ENCODE data around the gene RYR3. TPM values are rescaled to one million over a fixed set of nuclear protein-coding genes. Genes with fewer than 3 reads are reported as not detected.

Gene RYR3
- total and polyA plus RNA-seq, 2 donors (not counting 1 experiment from before 2014, with no cell fraction given): not detected

DNA sequence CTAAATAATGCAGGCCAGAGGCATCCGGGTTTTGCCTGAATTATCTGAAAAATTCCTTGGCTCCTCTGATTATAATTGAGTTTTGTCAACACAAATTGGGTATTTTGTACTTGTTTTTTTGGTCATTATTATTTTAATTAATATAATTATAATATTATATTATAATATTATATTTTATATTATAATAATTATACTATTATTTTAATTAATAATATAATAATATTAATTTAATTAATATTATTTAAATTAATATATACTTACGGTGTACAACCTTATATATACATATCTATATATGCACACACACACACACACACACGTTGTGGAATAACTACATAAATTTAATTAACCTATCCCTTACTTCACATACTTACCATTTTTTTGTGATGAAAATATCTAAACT, 73.5 kb downstream of the RYR3 start:
- Mint-ChIP-seq H3K27ac (no peak overlapping the region), H3K4me3 (no peak overlapping the region), H3K4me1 (no peaks in the 10 kb centered on the region), H3K9me3 (ENCODE audit: insufficient read depth) (no peaks in the 10 kb centered on the region), H3K27me3 (peaks cover 3% of the 10 kb centered on the region)
- no peaks in the 10 kb centered on the region for H3K9me3 ChIP-seq (ENCODE audit: control extremely low read depth in 1 of 3, control insufficient read depth in 2 of 3, insufficient read depth in 1 of 3, low read length in 2 of 3)
- intact Hi-C loops (cut with micrococcal nuclease): no loop called here
- ATAC-seq (ENCODE audit: low read depth): no peak
- H3K4me3 ChIP-seq (ENCODE audit: control extremely low read depth in 1 of 5, extremely low read depth in 1 of 5, insufficient read depth in 1 of 5, low read depth in 2 of 5, low read length in 4 of 5): no peak overlapping the region
- no peaks in the 10 kb centered on the region for H3K4me1 ChIP-seq (ENCODE audit: control insufficient read depth in 2 of 2, insufficient read depth in 2 of 2, low read length in 2 of 2)
- DNase-seq: no peak
- no peaks in the 10 kb centered on the region for H4K20me1 ChIP-seq (ENCODE audit: control insufficient read depth, insufficient read depth, low read length, poor library complexity, severe bottlenecking)
- H3K79me2 ChIP-seq (ENCODE audit: control insufficient read depth, insufficient read depth, low read length): no peaks in the 10 kb centered on the region
- H3K4me2 ChIP-seq (replicated peaks; ENCODE audit: low read depth, low read length, poor library complexity, severe bottlenecking): no peak overlapping the region
- peaks cover 0 to 3% (median 0%) of the 10 kb centered on the region in 4 experiments for H3K27me3 ChIP-seq (replicated peaks in 1 of 4; ENCODE audit: control extremely low read depth in 1 of 4, control insufficient read depth in 3 of 4, insufficient read depth in 4 of 4, low read length in 3 of 4)
- ChIA-PET CTCF (no interaction called here), POLR2A (no interaction called here)
- no peaks in the 10 kb centered on the region for H3K36me3 ChIP-seq (replicated peaks in 1 of 2; ENCODE audit: control extremely low read depth in 1 of 2, control insufficient read depth in 1 of 2, extremely low read depth in 1 of 2, insufficient read depth in 2 of 2, low read length in 1 of 2)
- no peak overlapping the region for H2AFZ ChIP-seq (ENCODE audit: insufficient read depth, low read depth, low read length, poor library complexity, severe bottlenecking)
- H3K9ac ChIP-seq (ENCODE audit: low read length): no peak overlapping the region
- H3K27ac ChIP-seq (ENCODE audit: low read length in 2 of 2): no peak overlapping the region
- TF ChIP-seq EZH2 (IDR thresholded peaks at IDR 0.05; ENCODE audit: borderline replicate concordance, insufficient read depth, low read depth, low read length, poor library complexity, severe bottlenecking): no peak
- TF ChIP-seq, protein P1, sequence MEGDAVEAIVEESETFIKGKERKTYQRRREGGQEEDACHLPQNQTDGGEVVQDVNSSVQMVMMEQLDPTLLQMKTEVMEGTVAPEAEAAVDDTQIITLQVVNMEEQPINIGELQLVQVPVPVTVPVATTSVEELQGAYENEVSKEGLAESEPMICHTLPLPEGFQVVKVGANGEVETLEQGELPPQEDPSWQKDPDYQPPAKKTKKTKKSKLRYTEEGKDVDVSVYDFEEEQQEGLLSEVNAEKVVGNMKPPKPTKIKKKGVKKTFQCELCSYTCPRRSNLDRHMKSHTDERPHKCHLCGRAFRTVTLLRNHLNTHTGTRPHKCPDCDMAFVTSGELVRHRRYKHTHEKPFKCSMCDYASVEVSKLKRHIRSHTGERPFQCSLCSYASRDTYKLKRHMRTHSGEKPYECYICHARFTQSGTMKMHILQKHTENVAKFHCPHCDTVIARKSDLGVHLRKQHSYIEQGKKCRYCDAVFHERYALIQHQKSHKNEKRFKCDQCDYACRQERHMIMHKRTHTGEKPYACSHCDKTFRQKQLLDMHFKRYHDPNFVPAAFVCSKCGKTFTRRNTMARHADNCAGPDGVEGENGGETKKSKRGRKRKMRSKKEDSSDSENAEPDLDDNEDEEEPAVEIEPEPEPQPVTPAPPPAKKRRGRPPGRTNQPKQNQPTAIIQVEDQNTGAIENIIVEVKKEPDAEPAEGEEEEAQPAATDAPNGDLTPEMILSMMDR (IDR thresholded peaks at IDR 0.05): no peak
- WGBS (ENCODE audit: insufficient coverage): no CpG with 5 or more reads among the region's 3 CpGs

DNA sequence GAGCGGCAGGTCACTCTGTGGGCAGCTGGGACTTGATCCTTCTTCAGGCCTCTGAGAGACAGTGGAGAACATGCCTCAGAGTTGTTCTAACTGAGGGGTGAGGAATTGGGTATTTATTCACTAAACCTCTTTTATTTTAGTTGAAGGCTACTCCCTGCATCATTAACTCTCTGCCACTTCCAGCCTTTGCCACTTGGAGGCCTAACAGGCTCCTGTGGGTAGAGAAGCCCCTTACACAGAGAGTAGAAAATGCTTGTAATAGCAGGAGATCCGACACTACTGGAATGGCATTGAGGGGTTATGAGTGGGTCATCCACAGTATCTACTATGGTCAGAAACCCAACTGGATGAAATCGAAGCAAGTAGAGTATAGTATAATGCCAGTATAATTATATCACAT, 81.7 kb downstream of the RYR3 start:
- ATAC-seq (ENCODE audit: low read depth) (no peak), DNase-seq (no peak)
- Histone ChIP-seq H3K4me3 (ENCODE audit: control extremely low read depth in 1 of 5, extremely low read depth in 1 of 5, insufficient read depth in 1 of 5, low read depth in 2 of 5, low read length in 4 of 5) (no peak overlapping the region), H3K4me1 (ENCODE audit: control insufficient read depth in 2 of 2, insufficient read depth in 2 of 2, low read length in 2 of 2) (no peaks in the 10 kb centered on the region), H2AFZ (ENCODE audit: insufficient read depth, low read depth, low read length, poor library complexity, severe bottlenecking) (no peak overlapping the region), H3K27me3 (replicated peaks in 1 of 4; ENCODE audit: control extremely low read depth in 1 of 4, control insufficient read depth in 3 of 4, insufficient read depth in 4 of 4, low read length in 3 of 4) (no peaks in the 10 kb centered on the region), H3K36me3 (replicated peaks in 1 of 2; ENCODE audit: control extremely low read depth in 1 of 2, control insufficient read depth in 1 of 2, extremely low read depth in 1 of 2, insufficient read depth in 2 of 2, low read length in 1 of 2) (no peaks in the 10 kb centered on the region), H3K79me2 (ENCODE audit: control insufficient read depth, insufficient read depth, low read length) (no peaks in the 10 kb centered on the region), H3K9me3 (ENCODE audit: control extremely low read depth in 1 of 3, control insufficient read depth in 2 of 3, insufficient read depth in 1 of 3, low read length in 2 of 3) (no peaks in the 10 kb centered on the region), H4K20me1 (ENCODE audit: control insufficient read depth, insufficient read depth, low read length, poor library complexity, severe bottlenecking) (no peaks in the 10 kb centered on the region), H3K9ac (ENCODE audit: low read length) (no peak overlapping the region), H3K4me2 (replicated peaks; ENCODE audit: low read depth, low read length, poor library complexity, severe bottlenecking) (no peak overlapping the region), H3K27ac (ENCODE audit: low read length in 2 of 2) (no peak overlapping the region)
- Mint-ChIP-seq H3K4me3 (no peak overlapping the region), H3K4me1 (no peaks in the 10 kb centered on the region), H3K27ac (no peak overlapping the region), H3K27me3 (peaks cover 3% of the 10 kb centered on the region), H3K9me3 (ENCODE audit: insufficient read depth) (no peaks in the 10 kb centered on the region)
- intact Hi-C loops (cut with micrococcal nuclease): no loop called here
- 100% methylated on average over 1 of the region's 3 CpGs for WGBS (ENCODE audit: insufficient coverage)
- CTCF ChIA-PET: no interaction called here
- POLR2A ChIA-PET: no interaction called here
- TF ChIP-seq, protein P1 (IDR thresholded peaks at IDR 0.05): no peak
